NCI-H1694 (cell line): ENCODE measurements around the gene BCAP31.
"Not testable (repeated sequence)": the region's sequence is repeated elsewhere in the genome, so short reads cannot be mapped to it uniquely, and the experiment has no call there.

ENCODE experiments used
- DNase-seq: peaks from one replicate; lab custom pipeline; 2025; lab: John Stamatoyannopoulos, UW

The BCAP31 gene

DNA sequence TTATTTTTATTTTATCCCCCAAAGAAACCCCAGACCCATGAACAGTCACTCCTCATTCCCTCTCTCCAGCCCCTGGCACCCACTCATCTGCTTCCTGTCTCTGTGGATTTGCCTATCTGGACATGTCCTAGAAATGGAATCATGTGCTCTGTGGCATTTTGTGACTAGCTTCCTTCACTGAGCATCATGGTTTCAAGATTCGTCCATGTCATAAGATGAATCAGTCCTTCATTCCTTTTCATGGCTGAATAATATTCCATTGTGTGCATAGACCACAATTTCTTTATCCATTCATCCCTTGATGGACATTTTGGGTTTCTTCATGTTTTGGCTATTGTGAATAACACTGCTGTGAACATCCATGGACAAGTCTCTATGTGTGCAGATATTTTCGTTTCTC is 10.7 kb upstream of the BCAP31 start:
- no peak for DNase-seq

DNA sequence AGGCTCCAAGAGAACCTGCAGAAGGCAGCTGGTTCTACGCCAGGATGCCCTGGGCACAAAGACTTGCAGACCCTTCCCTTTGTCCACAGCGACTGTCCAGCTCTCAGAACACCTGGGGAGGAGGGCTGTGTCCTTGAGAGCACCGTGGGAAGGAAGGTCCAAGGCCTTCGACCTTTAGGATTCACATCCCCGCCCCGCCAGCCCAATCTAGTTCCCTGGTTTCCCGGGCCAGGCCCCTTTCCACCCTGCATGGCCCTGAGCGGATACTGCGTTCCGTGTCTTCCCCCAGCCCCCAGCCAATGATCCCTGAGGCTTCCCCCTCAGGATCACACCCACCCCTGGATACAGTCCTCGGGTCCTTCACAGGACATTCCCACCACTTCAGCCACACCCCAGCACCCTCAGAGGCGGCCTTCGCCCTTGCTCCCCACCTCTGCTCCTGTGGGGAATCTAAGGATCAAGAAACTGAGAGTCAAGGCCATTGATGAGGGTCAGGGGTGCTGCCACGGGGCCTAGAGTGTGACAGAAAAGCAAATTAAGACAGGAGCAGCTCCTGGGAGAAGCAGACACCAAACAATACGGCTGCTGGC is 9.6 kb upstream of the BCAP31 start:
- no peak for DNase-seq

DNA sequence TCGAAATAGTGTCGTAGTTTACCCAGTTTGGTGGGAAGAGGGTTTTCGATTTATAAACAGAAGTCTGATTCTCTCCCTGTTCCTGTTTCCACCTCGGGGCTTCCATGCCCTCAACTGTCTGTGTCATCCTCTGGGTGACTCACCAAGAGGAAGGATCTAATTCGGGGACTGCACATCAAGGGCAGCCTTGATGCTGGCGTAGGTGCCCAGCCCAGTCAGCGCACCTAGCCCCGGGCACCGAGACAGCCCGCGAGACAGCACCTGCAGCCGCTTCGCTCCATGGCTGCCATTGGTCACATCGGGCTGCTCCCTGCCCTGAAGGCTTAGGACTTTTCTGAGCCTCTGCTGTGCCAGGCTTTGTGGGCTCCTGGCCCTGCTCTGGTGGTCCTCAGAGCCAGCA is 8.2 kb upstream of the BCAP31 start:
- no peak for DNase-seq

DNA sequence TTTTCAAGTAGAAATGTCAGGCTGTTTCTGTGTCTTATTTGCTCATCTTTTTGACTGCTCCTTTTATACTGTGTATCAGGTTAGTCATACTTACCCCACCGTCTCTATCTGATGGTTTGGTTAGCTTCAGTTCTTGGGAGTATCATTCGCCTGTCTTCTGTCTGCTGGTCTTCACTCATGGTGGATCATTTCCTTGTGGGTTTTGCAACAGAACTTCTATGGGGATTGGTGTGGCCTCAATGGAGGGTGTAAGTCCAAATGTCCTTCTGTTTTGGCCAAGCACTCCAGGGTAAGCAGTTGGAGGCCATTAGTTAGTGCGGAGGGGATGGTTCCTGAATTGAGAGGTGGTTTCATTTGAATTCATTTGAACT is 7.6 kb upstream of the BCAP31 start:
- no peak for DNase-seq

DNA sequence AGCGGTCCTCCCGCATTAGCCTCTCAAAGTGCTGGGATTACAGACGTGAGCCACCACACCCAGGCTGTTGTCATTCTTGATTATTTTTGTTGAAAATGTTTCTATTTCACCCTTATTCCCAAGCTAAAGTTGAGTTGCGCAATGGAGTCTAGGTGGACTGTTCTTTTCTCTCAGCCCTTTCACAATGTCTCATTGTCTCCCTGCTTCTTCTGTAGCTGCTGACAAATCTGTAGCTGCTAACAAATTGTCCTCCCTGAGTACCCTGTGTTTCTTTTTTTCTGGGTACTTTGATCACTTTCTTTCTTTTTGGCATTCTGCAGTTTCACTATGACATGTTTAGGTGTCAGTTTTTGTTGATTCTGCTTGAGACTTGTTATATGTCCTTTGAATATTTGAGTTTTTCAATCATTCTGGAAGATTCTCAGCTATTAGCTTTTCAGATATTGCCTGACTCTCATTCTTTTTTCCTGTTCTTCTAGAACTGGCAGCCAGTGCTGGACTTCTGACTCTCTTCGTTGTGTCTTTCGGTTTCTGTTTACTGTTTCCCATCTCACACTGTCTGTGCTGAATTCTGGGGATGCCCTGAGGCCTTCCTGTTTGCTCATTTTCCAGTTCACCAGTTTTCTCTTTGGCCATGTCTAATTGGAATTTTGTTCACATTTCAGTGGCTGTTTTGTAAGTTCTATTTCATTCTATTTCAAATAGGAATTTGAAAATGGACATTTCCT is 7.1 kb upstream of the BCAP31 start:
- DNase-seq, result no peak

DNA sequence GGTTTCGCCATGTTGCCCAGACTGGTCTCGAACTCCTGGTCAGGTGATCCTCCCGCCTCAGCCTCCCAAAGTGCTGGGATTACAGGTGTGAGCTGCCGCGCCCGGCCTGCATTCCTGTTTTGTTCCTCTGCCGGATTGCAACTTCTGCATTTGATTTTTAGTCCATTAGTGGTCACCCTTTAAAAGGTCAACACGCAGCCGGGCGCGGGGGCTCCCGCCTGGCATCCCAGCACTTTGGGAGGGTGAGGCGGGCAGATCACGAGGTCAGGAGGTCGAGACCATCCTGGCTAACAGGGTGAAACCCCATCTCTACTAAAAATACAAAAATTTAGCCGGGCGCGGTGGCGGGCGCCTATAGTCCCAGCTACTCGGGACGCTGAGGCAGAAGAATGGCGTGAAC is 5.9 kb upstream of the BCAP31 start:
- DNase-seq, result not testable (repeated sequence)

DNA sequence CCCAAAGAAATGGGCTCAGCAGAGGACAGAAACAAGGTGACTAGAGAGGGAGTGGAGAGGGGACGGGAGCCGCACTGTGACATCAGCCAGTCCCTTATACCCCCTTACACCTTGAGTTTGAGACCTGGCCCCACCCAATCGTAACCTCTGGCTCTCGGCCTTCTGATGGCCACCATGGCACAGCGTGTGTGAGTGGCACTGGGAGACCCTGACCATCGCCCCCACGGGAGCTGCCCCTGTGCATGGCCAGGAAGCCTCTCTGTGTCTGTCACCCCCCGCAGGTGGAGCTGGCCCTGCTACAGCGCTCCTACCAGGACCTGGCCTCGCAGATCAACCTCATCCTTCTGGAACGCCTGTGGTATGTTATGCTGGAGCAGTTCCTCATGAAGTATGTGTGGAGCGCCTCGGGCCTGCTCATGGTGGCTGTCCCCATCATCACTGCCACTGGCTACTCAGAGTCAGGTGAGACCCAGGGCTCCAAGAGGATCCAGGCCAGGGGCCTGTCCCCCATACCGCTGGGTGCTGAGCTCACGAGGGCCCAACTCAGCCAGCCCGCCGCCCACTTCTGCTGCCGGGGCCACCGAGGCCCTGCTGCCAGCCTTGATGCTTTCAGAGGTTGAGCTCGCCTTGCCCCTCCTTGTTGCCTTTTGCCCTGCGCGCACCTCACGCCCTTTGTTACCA is 4.9 kb upstream of the BCAP31 start:
- DNase-seq, result no peak

DNA sequence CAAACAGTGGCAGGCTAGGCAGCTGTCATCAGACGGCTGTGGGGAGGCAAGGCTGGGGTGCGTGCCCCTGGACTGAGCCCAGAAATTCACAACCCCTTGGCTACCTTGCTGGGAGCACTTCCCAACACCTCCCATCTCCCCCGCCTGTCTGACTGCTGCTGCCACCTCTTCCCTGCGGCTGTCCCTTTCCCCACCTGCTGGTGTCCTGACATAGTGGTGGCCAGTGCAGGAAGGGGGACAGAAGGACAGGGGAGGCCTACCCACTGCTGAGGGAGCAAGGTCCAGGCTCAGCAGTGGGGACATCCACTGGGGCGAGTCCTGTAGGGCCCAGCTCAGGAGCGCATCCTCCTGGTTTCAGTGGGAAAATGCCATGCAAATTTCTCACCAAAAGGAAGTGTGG is 3.9 kb upstream of the BCAP31 start:
- no peak for DNase-seq

DNA sequence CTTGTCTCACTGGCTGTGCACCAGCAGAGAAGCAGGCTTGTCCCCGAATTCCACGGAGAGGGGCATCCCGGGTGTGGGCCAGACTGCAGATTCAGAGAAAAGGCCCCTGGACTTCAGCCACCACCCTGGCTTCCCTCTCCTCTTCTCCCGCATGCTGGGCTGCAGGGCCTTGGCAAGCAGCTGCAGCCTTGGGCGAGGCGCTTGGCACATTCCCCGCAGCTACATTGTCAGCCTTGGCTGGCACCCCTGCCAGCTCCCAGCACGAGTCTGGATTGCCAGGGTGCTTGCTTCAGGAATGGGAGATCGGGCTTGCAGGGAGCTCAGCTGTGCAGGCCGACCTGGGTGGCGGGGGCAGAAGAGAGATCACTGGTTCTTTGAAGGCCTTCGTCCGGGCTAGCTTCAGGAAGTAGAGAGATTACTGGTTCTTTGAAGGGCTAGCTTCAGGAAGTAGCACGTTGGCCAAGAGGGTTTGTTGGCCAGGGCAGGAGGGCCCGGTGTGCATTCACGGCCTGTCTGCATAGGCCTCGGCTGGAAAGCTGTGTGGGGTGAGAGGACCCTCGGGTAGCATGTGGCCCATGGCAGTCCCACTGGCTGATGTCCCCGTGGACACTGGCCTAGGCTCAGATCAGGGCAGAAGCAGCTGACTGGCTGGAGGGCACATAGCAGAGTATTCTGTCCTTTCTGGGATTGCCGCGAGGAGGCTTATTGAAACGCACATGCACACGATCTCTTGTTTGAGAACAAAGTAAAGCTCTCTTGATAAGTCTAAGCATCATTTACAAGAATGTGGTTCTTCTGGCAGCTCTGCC is 3.1 kb upstream of the BCAP31 start:
- peak; percentile 14 for DNase-seq

DNA sequence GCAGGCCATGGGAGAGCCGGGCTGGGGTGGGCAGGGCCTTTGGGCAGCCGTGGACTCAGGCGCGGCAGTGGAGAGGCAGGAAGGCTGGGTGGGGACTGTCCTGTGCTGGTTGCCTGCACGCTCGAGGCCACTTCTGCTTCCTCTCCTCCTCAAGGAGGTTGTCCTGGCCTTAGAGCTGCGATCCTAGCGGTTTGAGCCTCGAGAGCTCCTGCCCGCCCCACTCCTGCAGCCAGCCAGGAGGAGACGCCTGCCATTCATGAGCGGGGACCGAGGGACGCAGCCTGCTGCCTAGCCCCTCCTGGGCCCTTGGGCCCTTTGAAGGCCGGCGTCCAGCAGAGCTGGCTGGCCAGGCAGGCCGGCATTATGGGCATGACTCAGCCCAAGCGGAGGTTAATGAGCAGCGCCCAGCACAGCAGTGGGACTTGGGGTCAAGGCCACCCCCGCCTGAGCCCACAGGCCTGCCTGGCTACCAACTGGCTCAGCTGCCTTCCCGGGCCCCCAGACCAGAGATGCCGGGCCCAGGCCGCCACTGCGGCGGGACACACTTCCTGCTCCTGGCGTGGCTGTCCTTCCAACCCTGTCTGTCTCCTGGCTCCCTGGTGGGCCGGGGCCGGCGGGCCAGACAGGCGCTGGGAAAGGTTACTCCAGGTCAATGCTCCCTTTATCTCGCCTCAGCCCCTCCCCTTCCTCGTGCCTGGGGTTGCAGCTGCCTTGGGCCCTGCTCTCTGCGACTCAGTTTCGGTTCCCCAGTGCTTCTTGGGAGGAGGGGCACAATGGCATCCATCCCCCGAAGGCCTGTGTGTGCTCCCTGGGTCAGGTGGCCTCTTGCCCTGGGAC is 2.3 kb upstream of the BCAP31 start:
- DNase-seq, result no peak

DNA sequence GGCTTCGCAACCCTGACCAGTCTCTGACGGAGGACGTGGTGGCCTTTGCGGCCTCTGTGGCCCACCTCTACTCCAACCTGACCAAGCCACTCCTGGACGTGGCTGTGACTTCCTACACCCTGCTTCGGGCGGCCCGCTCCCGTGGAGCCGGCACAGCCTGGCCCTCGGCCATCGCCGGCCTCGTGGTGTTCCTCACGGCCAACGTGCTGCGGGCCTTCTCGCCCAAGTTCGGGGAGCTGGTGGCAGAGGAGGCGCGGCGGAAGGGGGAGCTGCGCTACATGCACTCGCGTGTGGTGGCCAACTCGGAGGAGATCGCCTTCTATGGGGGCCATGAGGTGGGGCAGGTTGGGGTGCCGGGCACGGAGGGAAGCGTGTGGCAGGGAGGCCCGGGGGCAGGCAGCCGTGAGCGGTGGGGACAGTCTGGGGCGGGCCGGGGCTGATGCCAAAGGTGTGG is 1.7 kb upstream of the BCAP31 start:
- DNase-seq, result no peak

DNA sequence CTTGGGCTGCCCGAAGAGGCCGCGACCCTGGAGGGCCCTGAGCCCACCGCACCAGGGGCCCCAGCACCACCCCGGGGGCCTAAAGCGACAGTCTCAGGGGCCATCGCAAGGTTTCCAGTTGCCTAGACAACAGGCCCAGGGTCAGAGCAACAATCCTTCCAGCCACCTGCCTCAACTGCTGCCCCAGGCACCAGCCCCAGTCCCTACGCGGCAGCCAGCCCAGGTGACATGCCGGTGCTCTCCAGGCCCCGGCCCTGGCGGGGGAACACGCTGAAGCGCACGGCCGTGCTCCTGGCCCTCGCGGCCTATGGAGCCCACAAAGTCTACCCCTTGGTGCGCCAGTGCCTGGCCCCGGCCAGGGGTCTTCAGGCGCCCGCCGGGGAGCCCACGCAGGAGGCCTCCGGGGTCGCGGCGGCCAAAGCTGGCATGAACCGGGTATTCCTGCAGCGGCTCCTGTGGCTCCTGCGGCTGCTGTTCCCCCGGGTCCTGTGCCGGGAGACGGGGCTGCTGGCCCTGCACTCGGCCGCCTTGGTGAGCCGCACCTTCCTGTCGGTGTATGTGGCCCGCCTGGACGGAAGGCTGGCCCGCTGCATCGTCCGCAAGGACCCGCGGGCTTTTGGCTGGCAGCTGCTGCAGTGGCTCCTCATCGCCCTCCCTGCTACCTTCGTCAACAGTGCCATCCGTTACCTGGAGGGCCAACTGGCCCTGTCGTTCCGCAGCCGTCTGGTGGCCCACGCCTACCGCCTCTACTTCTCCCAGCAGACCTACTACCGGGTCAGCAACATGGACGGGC is 1.0 kb upstream of the BCAP31 start:
- DNase-seq, result no peak

DNA sequence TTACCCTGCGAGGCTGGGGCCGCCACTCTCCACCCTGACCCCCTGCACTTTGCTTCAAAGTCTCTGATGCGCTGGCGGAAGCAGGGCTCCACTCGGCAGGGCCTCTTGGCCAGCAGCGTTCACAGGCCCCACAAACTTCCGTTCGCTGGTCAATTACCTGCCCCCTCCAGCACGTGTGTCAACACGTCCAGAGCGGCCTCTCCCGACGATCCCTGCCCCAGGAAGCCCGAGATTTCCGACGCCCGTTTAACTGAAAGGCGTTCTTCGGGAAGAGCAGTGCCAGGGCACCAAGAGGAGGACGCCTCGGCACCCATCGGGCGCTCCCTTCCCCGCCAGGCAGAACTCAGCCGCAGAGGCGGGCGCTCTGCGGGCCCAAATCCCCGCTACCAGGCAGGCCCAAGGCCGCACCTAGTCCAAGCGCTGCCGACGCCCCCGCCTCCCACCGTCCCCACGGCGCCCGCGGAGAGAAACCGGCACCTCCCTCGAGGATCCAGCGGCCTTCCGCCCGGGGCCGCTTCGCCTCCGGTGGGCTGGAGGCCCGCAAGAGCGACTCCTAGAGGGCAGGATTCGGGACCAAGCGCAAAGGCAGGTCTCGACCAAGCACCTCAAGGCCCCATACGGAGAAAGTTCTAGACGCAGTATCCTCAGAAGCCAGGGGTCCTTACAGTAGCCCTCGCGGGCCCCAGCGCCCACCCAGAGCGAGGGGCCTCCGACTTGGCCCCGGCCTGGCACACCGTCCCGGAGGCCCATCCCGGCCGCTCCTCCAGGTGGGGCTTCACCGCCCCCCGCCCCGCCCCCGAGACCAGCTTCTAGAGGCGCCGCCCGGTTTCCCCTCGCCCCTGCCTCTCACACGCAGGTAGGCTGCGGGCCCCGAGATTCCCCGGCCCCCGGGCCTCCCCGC is 586 bp downstream of the BCAP31 start:
- DNase-seq, result peak; percentile 39

DNA sequence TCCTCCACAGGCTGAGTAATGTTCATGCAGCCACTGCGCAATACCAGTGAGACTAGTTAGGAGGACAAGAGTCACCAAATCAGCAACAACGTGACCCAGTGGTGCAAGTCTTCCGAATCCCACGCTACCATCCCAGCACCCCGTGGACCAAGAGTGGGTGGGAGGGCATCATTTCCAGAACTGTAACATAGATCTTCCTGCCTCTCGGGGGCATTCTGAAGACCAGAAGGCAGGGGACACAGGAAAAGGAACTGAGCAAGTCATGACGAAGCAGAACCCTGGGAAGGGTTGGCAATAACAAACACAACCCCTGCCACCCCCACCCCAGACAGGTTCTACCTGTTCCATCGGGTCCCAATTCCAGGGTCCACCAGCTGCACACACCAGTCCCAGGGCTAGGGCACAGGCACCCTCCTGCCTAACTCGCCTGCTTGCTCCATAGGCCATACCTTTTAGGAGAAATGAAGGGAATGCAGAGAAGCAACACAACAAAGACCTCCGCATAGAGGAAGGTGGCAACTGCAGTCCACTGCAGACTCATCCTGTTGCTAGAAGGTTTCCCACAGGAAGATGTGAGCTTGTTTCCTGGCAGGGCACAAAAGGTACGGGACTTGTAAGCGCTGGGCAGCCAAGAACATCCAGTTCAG is 1.4 kb downstream of the BCAP31 start:
- no peak for DNase-seq

DNA sequence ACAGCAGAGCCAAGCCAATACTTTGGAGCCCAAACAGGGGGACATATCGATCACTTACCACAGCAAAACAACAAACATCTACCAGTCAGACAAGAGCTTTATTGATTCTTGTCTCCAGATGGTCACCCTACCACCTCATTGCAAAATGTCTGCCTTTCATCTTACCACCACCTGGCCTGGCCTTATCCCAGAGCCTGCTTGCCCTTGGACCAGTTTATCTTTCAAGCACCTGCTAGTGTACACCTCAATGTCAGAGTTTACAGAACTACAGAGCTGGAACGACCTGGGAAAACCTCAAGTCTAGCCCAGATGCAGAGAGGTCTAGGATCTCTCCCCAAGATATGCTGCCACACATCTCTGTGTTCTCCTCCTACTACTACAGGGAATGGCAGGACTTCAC is 4.5 kb downstream of the BCAP31 start:
- DNase-seq, result no peak

DNA sequence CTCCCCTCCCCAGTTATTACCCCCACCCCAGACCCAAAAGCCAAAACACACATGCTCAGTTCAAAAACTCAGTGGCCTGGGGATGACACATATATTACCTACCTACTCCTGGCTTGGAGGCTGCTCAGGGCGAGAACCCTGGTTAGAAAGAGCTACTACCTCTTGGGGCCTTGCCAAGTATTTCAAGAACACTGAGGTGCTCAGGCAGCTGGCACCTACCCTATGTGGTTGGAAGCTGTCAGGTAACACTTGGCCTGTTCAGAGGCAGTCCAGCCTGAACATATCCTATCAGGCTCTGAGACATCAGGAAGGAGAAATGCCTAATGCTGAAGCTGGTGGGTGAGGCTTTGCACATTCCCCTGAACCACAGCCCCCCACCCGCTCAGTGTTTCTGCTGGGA is 4.9 kb downstream of the BCAP31 start:
- no peak for DNase-seq

DNA sequence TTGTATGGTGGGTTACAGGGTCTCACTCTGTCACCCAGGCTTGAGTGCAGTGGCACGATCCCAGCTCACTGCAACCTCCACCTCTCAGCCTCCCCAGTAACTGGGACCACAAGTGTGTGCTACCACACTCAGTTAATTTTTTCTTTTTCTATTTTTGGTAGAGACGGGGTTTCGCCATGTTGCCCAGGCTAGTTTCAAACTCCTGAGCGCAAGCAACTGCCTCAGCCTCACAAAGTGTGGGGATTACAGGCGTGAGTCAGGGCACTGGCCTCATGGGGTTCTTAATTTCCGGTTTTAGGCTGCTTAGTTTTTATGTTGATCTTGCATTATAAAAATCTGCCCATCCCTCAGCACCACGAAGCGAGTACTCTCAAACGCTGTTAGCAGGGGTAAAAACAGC is 6.7 kb downstream of the BCAP31 start:
- no peak for DNase-seq

DNA sequence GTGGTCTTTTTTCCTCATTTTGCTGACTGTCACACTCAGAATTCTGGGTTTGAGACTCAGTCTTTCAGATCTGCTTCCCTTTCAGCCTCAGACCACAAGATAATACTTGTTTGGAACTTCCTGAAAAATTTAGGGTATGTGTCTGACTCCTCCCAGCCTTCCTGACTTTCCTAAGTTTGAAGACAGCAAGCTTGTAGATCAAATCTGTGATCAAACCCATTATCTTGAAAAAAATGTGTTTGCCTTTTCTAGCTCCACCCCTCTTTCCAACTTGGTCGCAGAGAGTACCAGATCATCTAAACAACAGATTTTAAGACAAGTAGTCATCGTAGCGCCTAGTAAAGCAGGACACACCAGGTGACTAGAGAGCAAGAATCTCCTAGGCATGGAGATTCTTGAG is 9.9 kb downstream of the BCAP31 start:
- DNase-seq, result no peak
